ENCODE measurements around the gene MLN.

MLN gene, protein sequence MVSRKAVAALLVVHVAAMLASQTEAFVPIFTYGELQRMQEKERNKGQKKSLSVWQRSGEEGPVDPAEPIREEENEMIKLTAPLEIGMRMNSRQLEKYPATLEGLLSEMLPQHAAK

GRCh38 chr6:33803571-33804053 is at the start of gene MLN:
MLN (minus strand) TSS chr6:33804003; CDS start chr6:33801163, 2,840 bp downstream.
- H3K4me1 ChIP-seq (ENCODE audit: insufficient read depth, low read length, poor library complexity, severe bottlenecking): peaks cover 11% of the 10 kb centered on the region
- no peaks in the 10 kb centered on the region for H3K9me3 ChIP-seq (ENCODE audit: insufficient read depth, low read depth, low read length)
- no peaks in the 10 kb centered on the region for H3F3A ChIP-seq (ENCODE audit: low read depth)
- TF ChIP-seq, protein P1, sequence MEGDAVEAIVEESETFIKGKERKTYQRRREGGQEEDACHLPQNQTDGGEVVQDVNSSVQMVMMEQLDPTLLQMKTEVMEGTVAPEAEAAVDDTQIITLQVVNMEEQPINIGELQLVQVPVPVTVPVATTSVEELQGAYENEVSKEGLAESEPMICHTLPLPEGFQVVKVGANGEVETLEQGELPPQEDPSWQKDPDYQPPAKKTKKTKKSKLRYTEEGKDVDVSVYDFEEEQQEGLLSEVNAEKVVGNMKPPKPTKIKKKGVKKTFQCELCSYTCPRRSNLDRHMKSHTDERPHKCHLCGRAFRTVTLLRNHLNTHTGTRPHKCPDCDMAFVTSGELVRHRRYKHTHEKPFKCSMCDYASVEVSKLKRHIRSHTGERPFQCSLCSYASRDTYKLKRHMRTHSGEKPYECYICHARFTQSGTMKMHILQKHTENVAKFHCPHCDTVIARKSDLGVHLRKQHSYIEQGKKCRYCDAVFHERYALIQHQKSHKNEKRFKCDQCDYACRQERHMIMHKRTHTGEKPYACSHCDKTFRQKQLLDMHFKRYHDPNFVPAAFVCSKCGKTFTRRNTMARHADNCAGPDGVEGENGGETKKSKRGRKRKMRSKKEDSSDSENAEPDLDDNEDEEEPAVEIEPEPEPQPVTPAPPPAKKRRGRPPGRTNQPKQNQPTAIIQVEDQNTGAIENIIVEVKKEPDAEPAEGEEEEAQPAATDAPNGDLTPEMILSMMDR (conservative IDR thresholded peaks at IDR 0.05; ENCODE audit: low read length): no peak
- no peak for TF ChIP-seq EZH2phosphoT487 (IDR thresholded peaks at IDR 0.05; ENCODE audit: borderline replicate concordance)
- H3K4me2 ChIP-seq (ENCODE audit: low read depth, low read length, poor library complexity, severe bottlenecking): no peak within 1 kb of the TSS
- H4K20me1 ChIP-seq (ENCODE audit: insufficient read depth, low read length, poor library complexity, severe bottlenecking): no peaks in the 10 kb centered on the region
- H2AFZ ChIP-seq (ENCODE audit: low read length): no peak within 1 kb of the TSS
- no peak within 1 kb of the TSS for H3K4me3 ChIP-seq (ENCODE audit: low read length, poor library complexity, severe bottlenecking)
- H3K36me3 ChIP-seq (ENCODE audit: insufficient read depth, low read length): no peaks in the 10 kb centered on the region
- no peaks in the 10 kb centered on the region for H3K27me3 ChIP-seq (ENCODE audit: insufficient read depth, low read length, poor library complexity, severe bottlenecking)
- H3K9ac ChIP-seq (ENCODE audit: low read depth, low read length, poor library complexity, severe bottlenecking): no peak within 1 kb of the TSS
- no peaks in the 10 kb centered on the region for H3K9me2 ChIP-seq (replicated peaks; ENCODE audit: low read depth, low read length)
- H3K79me2 ChIP-seq (ENCODE audit: insufficient read depth, low read length): no peaks in the 10 kb centered on the region

- no peaks in the 10 kb centered on the region for H4K20me1 ChIP-seq (ENCODE audit: insufficient read depth, low read length, poor library complexity, severe bottlenecking)
These were observed 49.2 kb upstream of the MLN start for GRCh38 chr6:33853026-33853425.

GRCh38 chr6:33851959-33852358 is 48.2 kb upstream of the MLN start:
- H3K4me1 ChIP-seq (ENCODE audit: insufficient read depth, low read length, poor library complexity, severe bottlenecking): peaks cover 40% of the 10 kb centered on the region
- no peaks in the 10 kb centered on the region for H3K9me2 ChIP-seq (replicated peaks; ENCODE audit: low read depth, low read length)
- no peaks in the 10 kb centered on the region for H3K9me3 ChIP-seq (ENCODE audit: insufficient read depth, low read depth, low read length)
- TF ChIP-seq, protein P1 (conservative IDR thresholded peaks at IDR 0.05; ENCODE audit: low read length): peak; percentile 96
- no peak for TF ChIP-seq EZH2phosphoT487 (IDR thresholded peaks at IDR 0.05; ENCODE audit: borderline replicate concordance)
- no peaks in the 10 kb centered on the region for H4K20me1 ChIP-seq (ENCODE audit: insufficient read depth, low read length, poor library complexity, severe bottlenecking)
- no peak overlapping the region for H3K4me2 ChIP-seq (ENCODE audit: low read depth, low read length, poor library complexity, severe bottlenecking)
- H3F3A ChIP-seq (ENCODE audit: low read depth): no peaks in the 10 kb centered on the region
- no peak overlapping the region for H2AFZ ChIP-seq (ENCODE audit: low read length)
- no peaks in the 10 kb centered on the region for H3K36me3 ChIP-seq (ENCODE audit: insufficient read depth, low read length)
- H3K27me3 ChIP-seq (ENCODE audit: insufficient read depth, low read length, poor library complexity, severe bottlenecking): no peaks in the 10 kb centered on the region
- no peaks in the 10 kb centered on the region for H3K79me2 ChIP-seq (ENCODE audit: insufficient read depth, low read length)
- no peak overlapping the region for H3K4me3 ChIP-seq (ENCODE audit: low read length, poor library complexity, severe bottlenecking)
- no peak overlapping the region for H3K9ac ChIP-seq (ENCODE audit: low read depth, low read length, poor library complexity, severe bottlenecking)

More at GRCh38 chr6:33853026-33853425, 49.2 kb upstream of the MLN start:
- H3K9ac ChIP-seq (ENCODE audit: low read depth, low read length, poor library complexity, severe bottlenecking): no peak overlapping the region
- H3K9me3 ChIP-seq (ENCODE audit: insufficient read depth, low read depth, low read length): no peaks in the 10 kb centered on the region
- H3K9me2 ChIP-seq (replicated peaks; ENCODE audit: low read depth, low read length): no peaks in the 10 kb centered on the region
- H2AFZ ChIP-seq (ENCODE audit: low read length): no peak overlapping the region
- H3K27me3 ChIP-seq (ENCODE audit: insufficient read depth, low read length, poor library complexity, severe bottlenecking): no peaks in the 10 kb centered on the region
- H3F3A ChIP-seq (ENCODE audit: low read depth): no peaks in the 10 kb centered on the region
- no peaks in the 10 kb centered on the region for H3K36me3 ChIP-seq (ENCODE audit: insufficient read depth, low read length)
- no peak overlapping the region for H3K4me2 ChIP-seq (ENCODE audit: low read depth, low read length, poor library complexity, severe bottlenecking)
- H3K4me1 ChIP-seq (ENCODE audit: insufficient read depth, low read length, poor library complexity, severe bottlenecking): peaks cover 51% of the 10 kb centered on the region
- TF ChIP-seq, protein P1 (conservative IDR thresholded peaks at IDR 0.05; ENCODE audit: low read length): no peak
- TF ChIP-seq EZH2phosphoT487 (IDR thresholded peaks at IDR 0.05; ENCODE audit: borderline replicate concordance): no peak
- no peaks in the 10 kb centered on the region for H3K79me2 ChIP-seq (ENCODE audit: insufficient read depth, low read length)
- no peak overlapping the region for H3K4me3 ChIP-seq (ENCODE audit: low read length, poor library complexity, severe bottlenecking)
